Measurements from ENCODE around the gene DOHH.

DOHH gene

GRCh38 chr19:3500429-3501101, at the start of gene DOHH:
TSS of gene DOHH (minus strand) at chr19:3500674. CDS start at chr19:3496814, 3,860 bp downstream.
- peak; percentile 89 to 90 for DNase-seq (ENCODE audit: low read depth in 1 of 2, low spot score in 1 of 2)

- no peak for DNase-seq (ENCODE audit: low read depth in 1 of 2, low spot score in 1 of 2)
Observed at GRCh38 chr19:3549816-3550215, 49.3 kb upstream of the DOHH start.

- no peak for DNase-seq (ENCODE audit: low read depth in 1 of 2, low spot score in 1 of 2)
Observed at GRCh38 chr19:3548606-3549005, 48.1 kb upstream of the DOHH start.

- DNase-seq (ENCODE audit: low read depth in 1 of 2, low spot score in 1 of 2): no peak
Observed at GRCh38 chr19:3547767-3548282, 47.4 kb upstream of the DOHH start.

- DNase-seq (ENCODE audit: low read depth in 1 of 2, low spot score in 1 of 2): no peak
Observed at GRCh38 chr19:3547301-3547731, 46.8 kb upstream of the DOHH start.

GRCh38 chr19:3546119-3546518, 45.6 kb upstream of the DOHH start:
- no peak for DNase-seq (ENCODE audit: low read depth in 1 of 2, low spot score in 1 of 2)

GRCh38 chr19:3545669-3546034, 45.2 kb upstream of the DOHH start:
- DNase-seq (ENCODE audit: low read depth in 1 of 2, low spot score in 1 of 2): no peak

- peak; percentile 63 to 71 for DNase-seq (ENCODE audit: low read depth in 1 of 2, low spot score in 1 of 2)
Observed at GRCh38 chr19:3544742-3545668, 44.5 kb upstream of the DOHH start.

GRCh38 chr19:3544058-3544376, 43.5 kb upstream of the DOHH start:
- DNase-seq (ENCODE audit: low read depth in 1 of 2, low spot score in 1 of 2): no peak

- no peak for DNase-seq (ENCODE audit: low read depth in 1 of 2, low spot score in 1 of 2)
Observed at GRCh38 chr19:3543150-3544057, 42.9 kb upstream of the DOHH start.

GRCh38 chr19:3539756-3540118, 39.3 kb upstream of the DOHH start:
- no peak for DNase-seq (ENCODE audit: low read depth in 1 of 2, low spot score in 1 of 2)

GRCh38 chr19:3538965-3539755, 38.7 kb upstream of the DOHH start, which contains the start of gene TEKTIP1:
TSS of gene TEKTIP1 (plus strand) at chr19:3539174. CDS start at chr19:3539178, 4 bp downstream.
- no peak for DNase-seq (ENCODE audit: low read depth in 1 of 2, low spot score in 1 of 2)

GRCh38 chr19:3538258-3538929, 37.9 kb upstream of the DOHH start:
- DNase-seq (ENCODE audit: low read depth in 1 of 2, low spot score in 1 of 2): no peak

GRCh38 chr19:3537438-3538240, 37.2 kb upstream of the DOHH start:
- DNase-seq (ENCODE audit: low read depth in 1 of 2, low spot score in 1 of 2): no peak

GRCh38 chr19:3537101-3537437, 36.6 kb upstream of the DOHH start:
- no peak for DNase-seq (ENCODE audit: low read depth in 1 of 2, low spot score in 1 of 2)

- no peak for DNase-seq (ENCODE audit: low read depth in 1 of 2, low spot score in 1 of 2)
Observed at GRCh38 chr19:3536429-3537100, 36.1 kb upstream of the DOHH start.

GRCh38 chr19:3535981-3536380, 35.5 kb upstream of the DOHH start:
- DNase-seq (ENCODE audit: low read depth in 1 of 2, low spot score in 1 of 2): no peak

GRCh38 chr19:3535563-3535965, 35.1 kb upstream of the DOHH start:
- DNase-seq (ENCODE audit: low read depth in 1 of 2, low spot score in 1 of 2): no peak

- DNase-seq (ENCODE audit: low read depth in 1 of 2, low spot score in 1 of 2): no peak
Observed at GRCh38 chr19:3535235-3535535, 34.7 kb upstream of the DOHH start.

Data from stimulated activated CD4-positive, alpha-beta T cell treated with anti-CD3 and anti-CD28 coated beads, Interleukin-15, amount 100 ng/mL, for 1 hour (primary cell).